ENCODE data around the gene NFAM1.

Gene NFAM1

GRCh38 chr22:42439021-42439567, 6.9 kb upstream of the NFAM1 start:
- Histone ChIP-seq H4K91ac (ENCODE audit: low read length) (no peak overlapping the region), H3K79me1 (replicated peaks; ENCODE audit: low read length, poor library complexity, severe bottlenecking) (no peaks in the 10 kb centered on the region), H3K23ac (ENCODE audit: low read length in 2 of 2) (no peak overlapping the region), H3K9ac (ENCODE audit: low read length) (peak overlapping the region; percentile 59), H3K4me3 (ENCODE audit: insufficient read depth in 1 of 2, low read depth in 1 of 2, low read length in 2 of 2) (peak overlapping the region in 1 of 2 experiments; percentile 72), H3K4ac (ENCODE audit: low read depth in 1 of 2, low read length in 2 of 2) (no peak overlapping the region), H3K14ac (ENCODE audit: low read length in 2 of 2) (no peak overlapping the region), H2AK5ac (ENCODE audit: low read length, severe bottlenecking) (no peak overlapping the region), H4K8ac (ENCODE audit: low read length) (peak overlapping the region; percentile 38), H3K9me3 (ENCODE audit: control insufficient read depth, low read length) (no peaks in the 10 kb centered on the region), H2BK15ac (ENCODE audit: low read depth, poor library complexity, severe bottlenecking) (no peak overlapping the region), H3K36me3 (ENCODE audit: control insufficient read depth in 1 of 2, insufficient read depth in 2 of 2, low read depth in 1 of 2, low read length in 2 of 2) (no peaks in the 10 kb centered on the region), H2BK12ac (ENCODE audit: low read length in 2 of 2) (no peak overlapping the region), H2AFZ (ENCODE audit: low read depth, low read length) (no peak overlapping the region), H3K27ac (ENCODE audit: low read length, poor library complexity, severe bottlenecking) (no peak overlapping the region), H3K4me1 (ENCODE audit: control insufficient read depth, insufficient read depth, low read depth, low read length) (peaks cover 24% of the 10 kb centered on the region), H3K27me3 (ENCODE audit: control insufficient read depth in 1 of 2, insufficient read depth in 1 of 2, low read length in 2 of 2) (peaks cover 7 to 31% of the 10 kb centered on the region in 2 experiments), H2BK5ac (ENCODE audit: low read depth, low read length, poor library complexity, severe bottlenecking) (no peak overlapping the region), H3K18ac (ENCODE audit: low read depth in 1 of 2, low read length in 2 of 2) (no peak overlapping the region), H2BK120ac (ENCODE audit: low read depth, low read length) (no peak overlapping the region), H3K4me2 (ENCODE audit: low read length, poor library complexity, severe bottlenecking) (no peak overlapping the region)
- WGBS: 85% methylated on average over 11 of the region's 13 CpGs
- DNase-seq: no peak

- Histone ChIP-seq H3K4me1 (ENCODE audit: control insufficient read depth, insufficient read depth, low read depth, low read length) (peaks cover 22% of the 10 kb centered on the region), H3K23ac (ENCODE audit: low read length in 2 of 2) (no peak overlapping the region), H2BK12ac (ENCODE audit: low read length in 2 of 2) (peak overlapping the region in 1 of 2 experiments; percentile 74), H3K27ac (ENCODE audit: low read length, poor library complexity, severe bottlenecking) (no peak overlapping the region), H3K36me3 (ENCODE audit: control insufficient read depth in 1 of 2, insufficient read depth in 2 of 2, low read depth in 1 of 2, low read length in 2 of 2) (no peaks in the 10 kb centered on the region), H2AFZ (ENCODE audit: low read depth, low read length) (peak overlapping the region; percentile 93), H3K14ac (ENCODE audit: low read length in 2 of 2) (no peak overlapping the region), H3K9ac (ENCODE audit: low read length) (no peak overlapping the region), H4K8ac (ENCODE audit: low read length) (peak overlapping the region; percentile 51), H2BK15ac (ENCODE audit: low read depth, poor library complexity, severe bottlenecking) (no peak overlapping the region), H4K91ac (ENCODE audit: low read length) (no peak overlapping the region), H2BK5ac (ENCODE audit: low read depth, low read length, poor library complexity, severe bottlenecking) (no peak overlapping the region), H3K79me1 (replicated peaks; ENCODE audit: low read length, poor library complexity, severe bottlenecking) (no peaks in the 10 kb centered on the region), H2BK120ac (ENCODE audit: low read depth, low read length) (no peak overlapping the region), H3K18ac (ENCODE audit: low read depth in 1 of 2, low read length in 2 of 2) (peak overlapping the region in 1 of 2 experiments; percentile 64), H3K27me3 (ENCODE audit: control insufficient read depth in 1 of 2, insufficient read depth in 1 of 2, low read length in 2 of 2) (peaks cover 16 to 39% of the 10 kb centered on the region in 2 experiments), H3K4me2 (ENCODE audit: low read length, poor library complexity, severe bottlenecking) (peak overlapping the region; percentile 100), H3K4ac (ENCODE audit: low read depth in 1 of 2, low read length in 2 of 2) (no peak overlapping the region), H2AK5ac (ENCODE audit: low read length, severe bottlenecking) (no peak overlapping the region), H3K4me3 (ENCODE audit: insufficient read depth in 1 of 2, low read depth in 1 of 2, low read length in 2 of 2) (no peak overlapping the region), H3K9me3 (ENCODE audit: control insufficient read depth, low read length) (no peaks in the 10 kb centered on the region)
- no peak for DNase-seq
- WGBS: 9% methylated on average over 12 of the region's 12 CpGs
Observed at GRCh38 chr22:42438293-42438650, 6.1 kb upstream of the NFAM1 start.

GRCh38 chr22:42437488-42438292, 5.5 kb upstream of the NFAM1 start:
- 3% methylated on average over 31 of the region's 33 CpGs for WGBS
- Histone ChIP-seq H3K36me3 (ENCODE audit: control insufficient read depth in 1 of 2, insufficient read depth in 2 of 2, low read depth in 1 of 2, low read length in 2 of 2) (no peaks in the 10 kb centered on the region), H2BK15ac (ENCODE audit: low read depth, poor library complexity, severe bottlenecking) (peak overlapping the region; percentile 74), H4K91ac (ENCODE audit: low read length) (peak overlapping the region; percentile 89), H3K9ac (ENCODE audit: low read length) (peak overlapping the region; percentile 55), H3K14ac (ENCODE audit: low read length in 2 of 2) (peak overlapping the region in 1 of 2 experiments; percentile 66), H2BK120ac (ENCODE audit: low read depth, low read length) (peak overlapping the region; percentile 76), H2AK5ac (ENCODE audit: low read length, severe bottlenecking) (no peak overlapping the region), H3K4me3 (ENCODE audit: insufficient read depth in 1 of 2, low read depth in 1 of 2, low read length in 2 of 2) (peak overlapping the region; percentile 58 to 73), H3K9me3 (ENCODE audit: control insufficient read depth, low read length) (no peaks in the 10 kb centered on the region), H2BK5ac (ENCODE audit: low read depth, low read length, poor library complexity, severe bottlenecking) (peak overlapping the region; percentile 15), H3K79me1 (replicated peaks; ENCODE audit: low read length, poor library complexity, severe bottlenecking) (no peaks in the 10 kb centered on the region), H2AFZ (ENCODE audit: low read depth, low read length) (peak overlapping the region; percentile 93), H2BK12ac (ENCODE audit: low read length in 2 of 2) (peak overlapping the region in 1 of 2 experiments; percentile 80), H3K18ac (ENCODE audit: low read depth in 1 of 2, low read length in 2 of 2) (peak overlapping the region in 1 of 2 experiments; percentile 92), H3K23ac (ENCODE audit: low read length in 2 of 2) (peak overlapping the region in 1 of 2 experiments; percentile 14), H3K27me3 (ENCODE audit: control insufficient read depth in 1 of 2, insufficient read depth in 1 of 2, low read length in 2 of 2) (peaks cover 21 to 45% of the 10 kb centered on the region in 2 experiments), H3K4me2 (ENCODE audit: low read length, poor library complexity, severe bottlenecking) (peak overlapping the region; percentile 100), H4K8ac (ENCODE audit: low read length) (peak overlapping the region; percentile 91), H3K27ac (ENCODE audit: low read length, poor library complexity, severe bottlenecking) (no peak overlapping the region), H3K4me1 (ENCODE audit: control insufficient read depth, insufficient read depth, low read depth, low read length) (peaks cover 22% of the 10 kb centered on the region), H3K4ac (ENCODE audit: low read depth in 1 of 2, low read length in 2 of 2) (peak overlapping the region; percentile 37 to 76)
- DNase-seq: peak; percentile 55

GRCh38 chr22:42436404-42436803, 4.2 kb upstream of the NFAM1 start:
- no peak overlapping the region for H3K4me3 ChIP-seq (ENCODE audit: insufficient read depth in 1 of 2, low read depth in 1 of 2, low read length in 2 of 2)
- no peak overlapping the region for H3K27ac ChIP-seq (ENCODE audit: low read length, poor library complexity, severe bottlenecking)
- H2AK5ac ChIP-seq (ENCODE audit: low read length, severe bottlenecking): no peak overlapping the region
- H2BK12ac ChIP-seq (ENCODE audit: low read length in 2 of 2): no peak overlapping the region
- H3K9ac ChIP-seq (ENCODE audit: low read length): no peak overlapping the region
- peaks cover 22% of the 10 kb centered on the region for H3K4me1 ChIP-seq (ENCODE audit: control insufficient read depth, insufficient read depth, low read depth, low read length)
- H2BK15ac ChIP-seq (ENCODE audit: low read depth, poor library complexity, severe bottlenecking): no peak overlapping the region
- no peaks in the 10 kb centered on the region for H3K9me3 ChIP-seq (ENCODE audit: control insufficient read depth, low read length)
- no peak overlapping the region for H2BK120ac ChIP-seq (ENCODE audit: low read depth, low read length)
- no peak overlapping the region for H3K4me2 ChIP-seq (ENCODE audit: low read length, poor library complexity, severe bottlenecking)
- H4K91ac ChIP-seq (ENCODE audit: low read length): no peak overlapping the region
- no peak overlapping the region for H2AFZ ChIP-seq (ENCODE audit: low read depth, low read length)
- H2BK5ac ChIP-seq (ENCODE audit: low read depth, low read length, poor library complexity, severe bottlenecking): no peak overlapping the region
- DNase-seq: no peak
- no peaks in the 10 kb centered on the region for H3K36me3 ChIP-seq (ENCODE audit: control insufficient read depth in 1 of 2, insufficient read depth in 2 of 2, low read depth in 1 of 2, low read length in 2 of 2)
- H4K8ac ChIP-seq (ENCODE audit: low read length): no peak overlapping the region
- H3K18ac ChIP-seq (ENCODE audit: low read depth in 1 of 2, low read length in 2 of 2): no peak overlapping the region
- no peak overlapping the region for H3K4ac ChIP-seq (ENCODE audit: low read depth in 1 of 2, low read length in 2 of 2)
- H3K23ac ChIP-seq (ENCODE audit: low read length in 2 of 2): no peak overlapping the region
- H3K79me1 ChIP-seq (replicated peaks; ENCODE audit: low read length, poor library complexity, severe bottlenecking): no peaks in the 10 kb centered on the region
- H3K27me3 ChIP-seq (ENCODE audit: control insufficient read depth in 1 of 2, insufficient read depth in 1 of 2, low read length in 2 of 2): peaks cover 34 to 58% of the 10 kb centered on the region in 2 experiments
- no peak overlapping the region for H3K14ac ChIP-seq (ENCODE audit: low read length in 2 of 2)
- WGBS: 85% methylated on average over 6 of the region's 7 CpGs

Measured in mesenchymal stem cell (in vitro differentiated cells and primary cell).